IMR-90 (cell line): ENCODE measurements around the gene KCNJ18. TPM values are rescaled to one million over a fixed set of nuclear protein-coding genes. Genes with fewer than 3 reads are reported as not detected.

Source experiments
- ATAC-seq: fragments of 200-7000 bp; cut with Tn5 transposase; 2 replicates; pipeline ENCODE4 v1.9.1; 2020; ENCODE audit warnings: low read depth, mild to moderate bottlenecking, moderate library complexity
- BruUV-seq: library from RNA; stranded (reverse); fragments of 400-500 nt; replicated peaks from 2 replicates; lab custom pipeline; 2021; lab: Mats Ljungman, UMichigan
- CTCF ChIA-PET: fragments of 300-600 bp; formaldehyde crosslinking; extraction: SDS; loops from one replicate; lab custom pipeline; 2021; ENCODE audit warnings: antibody characterized with exemption; lab: Yijun Ruan, JAX
- POLR2A ChIA-PET: fragments of 300-600 bp; sonication (Branson Sonifier 250); formaldehyde crosslinking; loops from one replicate; lab custom pipeline; 2022; ENCODE audit warnings: antibody characterized with exemption; ENCODE audit not compliant: unreplicated experiment; lab: Charles Lee
- DNase-seq: peaks from one replicate; pipeline ENCODE4 v3.0.0; 2013
- H2AFZ ChIP-seq: replicated peaks from 2 replicates; pipeline ENCODE3; 2013; ENCODE audit warnings: low read length, mild to moderate bottlenecking; ENCODE audit not compliant: poor library complexity
- H2AK5ac ChIP-seq: 2 replicates; pipeline ENCODE4 v1.6.1; 2013; ENCODE audit warnings: low read depth, low read length, inconsistent platforms
- H2AK9ac ChIP-seq: replicated peaks from 2 replicates; pipeline ENCODE3; 2013; ENCODE audit warnings: mild to moderate bottlenecking, low read depth, low read length, moderate library complexity; ENCODE audit not compliant: poor library complexity
- H2BK120ac ChIP-seq: 2 replicates; pipeline ENCODE4 v1.6.1; 2013; ENCODE audit warnings: low read depth, low read length, inconsistent platforms
- H2BK15ac ChIP-seq: 3 replicates; pipeline ENCODE4 v1.6.1; 2013; ENCODE audit warnings: low read depth, low read length, inconsistent platforms
- H2BK20ac ChIP-seq: 2 replicates; pipeline ENCODE4 v1.6.1; 2013; ENCODE audit warnings: low read depth, mild to moderate bottlenecking, inconsistent platforms, low read length, moderate library complexity
- H2BK5ac ChIP-seq: 2 replicates; pipeline ENCODE4 v1.6.1; 2013; ENCODE audit warnings: mild to moderate bottlenecking, low read depth, low read length, inconsistent platforms; ENCODE audit not compliant: poor library complexity, severe bottlenecking
- H3K14ac ChIP-seq: replicated peaks from 2 replicates; pipeline ENCODE4 v1.6.1; 2013; ENCODE audit warnings: low read depth, low read length, inconsistent platforms
- H3K18ac ChIP-seq: 2 replicates; pipeline ENCODE4 v1.6.1; 2013; ENCODE audit warnings: low read depth, low read length, control low read depth
- H3K23ac ChIP-seq: 2 replicates; pipeline ENCODE4 v1.6.1; 2013; ENCODE audit warnings: low read depth, low read length, inconsistent platforms
- H3K27ac ChIP-seq: 2 replicates; pipeline ENCODE4 v1.5.1; 2013; ENCODE audit warnings: mild to moderate bottlenecking, control low read depth, low read length; ENCODE audit not compliant: insufficient read depth
- H3K27me3 ChIP-seq: 2 replicates; pipeline ENCODE4 v1.6.1; 2013; ENCODE audit warnings: low read length; ENCODE audit not compliant: control insufficient read depth, insufficient read depth
- H3K36me3 ChIP-seq: 2 replicates; pipeline ENCODE4 v1.6.1; 2013; ENCODE audit warnings: low read length, mixed read lengths; ENCODE audit not compliant: control insufficient read depth, insufficient read depth
- H3K4ac ChIP-seq: 2 replicates; pipeline ENCODE4 v1.6.1; 2013; ENCODE audit warnings: low read depth, low read length, inconsistent platforms
- H3K4me1 ChIP-seq: 2 replicates; pipeline ENCODE4 v1.6.1; 2013; ENCODE audit warnings: low read length, mixed read lengths; ENCODE audit not compliant: control insufficient read depth, insufficient read depth
- H3K4me2 ChIP-seq: 2 replicates; pipeline ENCODE4 v1.6.1; 2013; ENCODE audit warnings: low read depth, mild to moderate bottlenecking, control low read depth, low read length, moderate library complexity
- H3K4me3 ChIP-seq: 2 replicates; pipeline ENCODE4 v1.5.1; 2013; ENCODE audit warnings: low read depth, mild to moderate bottlenecking, control low read depth, low read length, moderate library complexity; ENCODE audit not compliant: insufficient read depth
- H3K56ac ChIP-seq: 2 replicates; pipeline ENCODE4 v1.6.1; 2013; ENCODE audit warnings: low read length, inconsistent platforms; ENCODE audit not compliant: insufficient read depth; ENCODE audit errors: extremely low read depth
- H3K79me1 ChIP-seq, 2 experiments: 2 replicates each; pipeline ENCODE4 v1.6.1; 2013; ENCODE audit warnings: low read length in 2 of 2, inconsistent platforms in 1 of 2, low read depth in 1 of 2
- H3K9ac ChIP-seq: 2 replicates; pipeline ENCODE4 v1.6.1; 2013; ENCODE audit warnings: low read depth, low read length, control low read depth
- H3K9me1 ChIP-seq: 2 replicates; pipeline ENCODE4 v1.6.1; 2013; ENCODE audit warnings: low read length, inconsistent platforms; ENCODE audit not compliant: insufficient read depth
- H3K9me3 ChIP-seq: 2 replicates; pipeline ENCODE4 v1.6.1; 2013; ENCODE audit warnings: low read length; ENCODE audit not compliant: control insufficient read depth, insufficient read depth
- H4K20me1 ChIP-seq: 2 replicates; pipeline ENCODE4 v1.6.1; 2013; ENCODE audit warnings: low read length, inconsistent platforms; ENCODE audit not compliant: insufficient read depth
- H4K5ac ChIP-seq: 2 replicates; pipeline ENCODE4 v1.6.1; 2013; ENCODE audit warnings: mild to moderate bottlenecking, low read depth, low read length, control low read depth
- H4K8ac ChIP-seq, 2 experiments: 2 replicates each; pipeline ENCODE4 v1.6.1; 2013; ENCODE audit warnings: low read depth in 2 of 2, low read length in 2 of 2, control low read depth in 1 of 2, inconsistent platforms in 1 of 2
- H4K91ac ChIP-seq: 2 replicates; pipeline ENCODE4 v1.6.1; 2013; ENCODE audit warnings: low read depth, low read length, inconsistent platforms; ENCODE audit not compliant: insufficient read depth
- CEBPB ChIP-seq: IDR thresholded peaks from 2 replicates; pipeline ENCODE4 v1.6.1; 2012; ENCODE audit warnings: low read depth, low read length, improper control_type of control experiment
- CHD1 ChIP-seq: IDR thresholded peaks from 2 replicates; pipeline ENCODE4 v1.6.1; 2012; ENCODE audit warnings: low read depth, low read length, improper control_type of control experiment
- FOS ChIP-seq: fragments of 150-350 bp; IDR thresholded peaks from 2 replicates; pipeline ENCODE4 v1.6.1; 2016; ENCODE audit warnings: low read depth, low read length
- MAFK ChIP-seq: IDR thresholded peaks from 2 replicates; pipeline ENCODE4 v1.6.1; 2012; ENCODE audit warnings: low read depth, low read length, improper control_type of control experiment
- MAZ ChIP-seq: IDR thresholded peaks from 2 replicates; pipeline ENCODE4 v1.6.1; 2012; ENCODE audit warnings: low read depth, mild to moderate bottlenecking, low read length, improper control_type of control experiment, moderate library complexity, borderline replicate concordance
- MXI1 ChIP-seq: IDR thresholded peaks from 2 replicates; pipeline ENCODE4 v1.6.1; 2012; ENCODE audit warnings: low read depth, mild to moderate bottlenecking, low read length, moderate library complexity, borderline replicate concordance
- NFE2L2 ChIP-seq: fragments of 150-350 bp; IDR thresholded peaks from 2 replicates; pipeline ENCODE4 v1.6.1; 2016; ENCODE audit warnings: low read depth, mild to moderate bottlenecking, low read length
- POLR2A ChIP-seq: IDR thresholded peaks from 2 replicates; pipeline ENCODE4 v1.6.1; 2012; ENCODE audit warnings: mild to moderate bottlenecking, low read depth, low read length
- RFX5 ChIP-seq: IDR thresholded peaks from 2 replicates; pipeline ENCODE4 v1.8.0; 2012; ENCODE audit warnings: low read depth, mild to moderate bottlenecking, low read length, moderate library complexity
- SMC3 ChIP-seq: fragments of 150-350 bp; IDR thresholded peaks from 2 replicates; pipeline ENCODE4 v1.6.1; 2016; ENCODE audit warnings: low read depth, mild to moderate bottlenecking, antibody characterized with exemption, low read length, moderate library complexity
- WGBS, 2 experiments: methylation state at CpG; one replicate each; pipeline versions ENCODE4 v1.1.5 to v1.1.7; 2013; ENCODE audit warnings: missing lambda C conversion rate in 2 of 2; ENCODE audit not compliant: insufficient read length in 1 of 2; ENCODE audit errors: extremely low coverage in 2 of 2; 5-methylcytosine and 5-hydroxymethylcytosine counted together
- dilution Hi-C: fragments of 300-500 bp; cut with HindIII; formaldehyde crosslinking; loops from one replicate; pipeline ENCODE4 v1.14.3; 2018; ENCODE audit warnings: low sequenced_read_pairs; ENCODE audit not compliant: unreplicated experiment
- in situ Hi-C: fragments of 300-500 bp; cut with MboI; formaldehyde crosslinking; loops from 3 replicates; pipeline ENCODE4 v1.14.3; 2019; ENCODE audit warnings: low sequenced_read_pairs, inconsistent platforms, mixed read lengths
- intact Hi-C: fragments of 100-400 bp; cut with micrococcal nuclease; formaldehyde crosslinking; loops from 2 replicates; pipeline ENCODE4 v1.10.0; 2022
- polyA plus RNA-seq, 3 experiments: library from polyadenylated mRNA; depleted of rRNA; stranded (reverse); fragments of >200 nt; gene quantifications; 2 replicates each; pipeline ENCODE4 v1.2.3, GENCODE V29; 2012; ENCODE audit warnings: low replicate concordance in 1 of 3
- total RNA-seq: library from RNA; depleted of rRNA; stranded (reverse); fragments of >200 nt; gene quantifications from 2 replicates; pipeline ENCODE4 v1.2.3, GENCODE V29; 2012
- TF ChIP-seq, protein P1 (sequence below): fragments of 150-350 bp; IDR thresholded peaks from 2 replicates; pipeline ENCODE4 v1.6.1; 2017; ENCODE audit warnings: mild to moderate bottlenecking, antibody characterized with exemption, low read length, low read depth
- TF ChIP-seq, protein P2 (sequence below): fragments of 150-350 bp; IDR thresholded peaks from 2 replicates; pipeline ENCODE4 v1.6.1; 2016; ENCODE audit warnings: low read depth, mild to moderate bottlenecking, low read length, moderate library complexity, borderline replicate concordance

Gene KCNJ18
- total and polyA plus RNA-seq, 2 of the 4 experiments (the other 2 are of a cell fraction), result not detected

DNA sequence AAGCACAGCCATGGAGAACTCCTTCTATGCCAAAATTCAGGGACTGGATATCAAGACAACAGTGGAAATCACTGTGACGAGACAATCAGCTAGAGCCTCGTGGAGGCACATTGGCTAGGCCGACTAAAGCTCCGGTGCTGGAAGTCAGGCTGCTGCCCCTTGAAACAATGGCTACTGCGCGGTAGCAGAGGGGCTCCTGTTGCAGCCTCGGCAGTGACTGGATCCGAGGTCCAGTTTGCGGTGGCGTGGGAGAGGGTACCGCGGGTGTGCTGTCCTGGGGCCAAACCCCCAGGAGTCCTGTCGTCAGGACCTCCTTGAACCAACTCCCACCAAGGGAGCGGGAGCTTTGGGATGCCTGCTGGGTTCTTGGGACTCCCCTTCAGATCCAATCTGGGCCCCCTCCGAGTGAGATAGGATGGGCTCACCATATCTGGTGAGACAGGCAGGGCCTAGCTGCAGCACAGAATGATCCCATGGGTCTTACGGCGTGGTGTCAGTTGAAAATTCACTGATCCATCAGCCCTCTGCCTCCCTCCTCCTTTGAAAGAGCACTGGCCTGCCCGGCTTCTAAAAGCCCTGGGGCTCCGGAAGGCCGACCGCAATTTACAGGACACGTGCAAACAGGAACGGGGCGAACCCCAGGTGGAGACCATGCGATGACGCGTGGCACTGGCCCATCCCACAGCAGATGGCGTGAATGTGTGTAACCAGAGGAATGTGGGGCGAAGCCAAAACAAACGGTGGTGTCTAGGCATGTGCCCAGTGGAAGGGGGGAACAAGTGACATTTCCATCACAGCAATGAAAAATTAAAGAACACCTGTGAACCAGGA is 15.8 kb upstream of the KCNJ18 start (continued):
- no peak for TF ChIP-seq CEBPB

DNA sequence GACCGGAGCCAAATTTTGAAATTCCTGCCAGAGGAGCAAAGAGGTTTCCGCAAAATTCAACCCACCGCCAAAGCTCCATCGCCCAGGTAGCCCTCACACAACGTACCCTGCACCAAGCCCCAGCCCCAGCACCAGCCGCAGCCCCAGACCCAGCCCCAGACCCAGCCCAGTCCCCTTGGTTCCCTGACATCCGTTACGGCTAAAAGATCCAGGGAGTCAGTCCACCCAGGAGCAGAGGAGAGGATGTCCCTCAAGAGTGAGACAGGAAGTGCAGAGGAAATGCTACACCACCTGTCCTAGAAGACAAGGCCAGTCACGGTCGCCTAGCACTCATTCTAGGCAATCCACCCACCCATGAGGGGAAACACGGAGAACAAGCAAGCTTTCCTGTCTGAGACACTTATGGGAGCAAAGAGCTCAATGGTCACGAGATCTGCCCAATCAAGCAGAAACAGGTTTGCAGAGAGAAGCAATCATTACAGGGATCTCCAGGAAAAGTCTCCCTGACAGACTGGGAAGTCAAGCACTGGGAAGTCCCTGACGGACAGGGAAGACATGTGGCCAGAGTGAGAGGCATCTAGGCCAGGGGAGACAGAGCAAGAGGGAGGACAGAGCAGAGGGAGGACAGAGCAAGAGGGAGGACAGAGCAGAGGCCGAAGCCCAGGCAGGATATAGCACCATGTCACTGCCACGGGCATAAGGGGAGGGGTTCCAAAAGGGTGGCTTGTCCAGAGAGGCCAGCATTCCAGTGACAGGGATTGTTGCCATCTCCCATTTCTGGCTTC is 15.0 kb upstream of the KCNJ18 start:
- Histone ChIP-seq H4K5ac (no peak overlapping the region), H3K27ac (no peak overlapping the region), H3K27me3 (no peaks in the 10 kb centered on the region), H2BK120ac (no peak overlapping the region), H2BK15ac (no peak overlapping the region), H3K79me1 (no peaks in the 10 kb centered on the region), H3K18ac (no peak overlapping the region), H3K4me1 (no peaks in the 10 kb centered on the region), H2BK20ac (no peak overlapping the region), H3K14ac (no peak overlapping the region), H3K4me2 (no peak overlapping the region), H3K23ac (no peak overlapping the region), H3K9me1 (no peaks in the 10 kb centered on the region), H3K4me3 (no peak overlapping the region), H3K36me3 (no peaks in the 10 kb centered on the region), H2AFZ (no peak overlapping the region), H3K4ac (no peak overlapping the region), H3K9me3 (peaks cover 57% of the 10 kb centered on the region), H2AK9ac (no peak overlapping the region), H3K9ac (no peak overlapping the region), H2BK5ac (no peak overlapping the region), H4K91ac (no peak overlapping the region), H4K20me1 (no peaks in the 10 kb centered on the region), H2AK5ac (no peak overlapping the region), H3K56ac (no peak overlapping the region), H4K8ac (no peak overlapping the region)
- 57% methylated on average over 9 of the region's 15 CpGs; no CpG with 5 or more reads in 1 of the 2 experiments for WGBS, 2 experiments
- intact Hi-C loops, result no loop called here
- in situ Hi-C loops, result no loop called here
- DNase-seq (no peak), ATAC-seq (no peak)
- dilution Hi-C loops, result no loop called here
- POLR2A ChIA-PET, result no interaction called here
- CTCF ChIA-PET, result no interaction called here
- BruUV-seq, result no TSS peak
- TF ChIP-seq MAFK, result no peak
- TF ChIP-seq MAZ, result no peak
- TF ChIP-seq NFE2L2, result no peak
- no peak for TF ChIP-seq CEBPB
- no peak for TF ChIP-seq RFX5
- no peak for TF ChIP-seq SMC3
- TF ChIP-seq CHD1, result no peak
- TF ChIP-seq FOS, result no peak
- TF ChIP-seq, protein P1, sequence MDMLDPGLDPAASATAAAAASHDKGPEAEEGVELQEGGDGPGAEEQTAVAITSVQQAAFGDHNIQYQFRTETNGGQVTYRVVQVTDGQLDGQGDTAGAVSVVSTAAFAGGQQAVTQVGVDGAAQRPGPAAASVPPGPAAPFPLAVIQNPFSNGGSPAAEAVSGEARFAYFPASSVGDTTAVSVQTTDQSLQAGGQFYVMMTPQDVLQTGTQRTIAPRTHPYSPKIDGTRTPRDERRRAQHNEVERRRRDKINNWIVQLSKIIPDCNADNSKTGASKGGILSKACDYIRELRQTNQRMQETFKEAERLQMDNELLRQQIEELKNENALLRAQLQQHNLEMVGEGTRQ, result no peak
- TF ChIP-seq POLR2A, result no peak
- TF ChIP-seq MXI1, result no peak
- TF ChIP-seq, protein P2, sequence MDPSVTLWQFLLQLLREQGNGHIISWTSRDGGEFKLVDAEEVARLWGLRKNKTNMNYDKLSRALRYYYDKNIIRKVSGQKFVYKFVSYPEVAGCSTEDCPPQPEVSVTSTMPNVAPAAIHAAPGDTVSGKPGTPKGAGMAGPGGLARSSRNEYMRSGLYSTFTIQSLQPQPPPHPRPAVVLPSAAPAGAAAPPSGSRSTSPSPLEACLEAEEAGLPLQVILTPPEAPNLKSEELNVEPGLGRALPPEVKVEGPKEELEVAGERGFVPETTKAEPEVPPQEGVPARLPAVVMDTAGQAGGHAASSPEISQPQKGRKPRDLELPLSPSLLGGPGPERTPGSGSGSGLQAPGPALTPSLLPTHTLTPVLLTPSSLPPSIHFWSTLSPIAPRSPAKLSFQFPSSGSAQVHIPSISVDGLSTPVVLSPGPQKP, result no peak
